Naive B cell (primary cell): Measurements from ENCODE around the gene DNASE1L2. TPM values are rescaled to one million over a fixed set of nuclear protein-coding genes. Genes with fewer than 3 reads are reported as not detected.
"Not testable (repeated sequence)": the region's sequence is repeated elsewhere in the genome, so short reads cannot be mapped to it uniquely, and the experiment has no call there.

Experiments
- ATAC-seq, 2 donors: fragments of 150-1000 bp; cut with Tn5 transposase; 2 replicates each; pipeline ENCODE4 v1.10.0; 2021; ENCODE audit warnings: low read depth in 2 of 2, mild to moderate bottlenecking in 2 of 2, moderate library complexity in 2 of 2
- DNase-seq: peaks from one replicate; pipeline ENCODE4 v3.0.0; 2022
- H3K27ac Mint-ChIP-seq, 6 donors: one replicate each; pipeline ENCODE4 v1.8.0; 2020 to 2022; ENCODE audit warnings: mild to moderate bottlenecking in 6 of 6, mixed read lengths in 6 of 6, moderate library complexity in 5 of 6, inconsistent platforms in 2 of 6
- H3K27me3 Mint-ChIP-seq, 3 donors: one replicate each; pipeline ENCODE4 v1.8.0; 2021 to 2022; ENCODE audit warnings: mixed read lengths in 3 of 3, mild to moderate bottlenecking in 1 of 3
- H3K36me3 Mint-ChIP-seq, 2 donors: one replicate each; pipeline ENCODE4 v1.8.0; 2020 to 2022; ENCODE audit warnings: mixed read lengths in 2 of 2, inconsistent platforms in 1 of 2, mild to moderate bottlenecking in 1 of 2
- H3K4me1 Mint-ChIP-seq, 3 donors: one replicate each; pipeline ENCODE4 v1.8.0; 2020 to 2022; ENCODE audit warnings: mixed read lengths in 3 of 3, inconsistent platforms in 1 of 3, mild to moderate bottlenecking in 1 of 3, moderate library complexity in 1 of 3
- H3K4me3 Mint-ChIP-seq, 8 donors: one replicate each; pipeline ENCODE4 v1.8.0; 2020 to 2022; ENCODE audit warnings: mild to moderate bottlenecking in 8 of 8, mixed read lengths in 8 of 8, moderate library complexity in 8 of 8, inconsistent platforms in 2 of 8
- H3K9me3 Mint-ChIP-seq, 7 donors: one replicate each; pipeline ENCODE4 v1.8.0; 2020 to 2022; ENCODE audit warnings: mixed read lengths in 7 of 7, mild to moderate bottlenecking in 5 of 7, inconsistent platforms in 2 of 7, moderate library complexity in 1 of 7
- polyA plus RNA-seq, 6 donors: library from polyadenylated mRNA; unstranded; fragments of 300-500 nt; fragmentation: Illumina TruSeq; gene quantifications; one replicate each; pipeline ENCODE4 v1.2.3, GENCODE V29; 2021; ENCODE audit warnings: low read depth in 6 of 6

DNASE1L2 gene
- polyA plus RNA-seq, 6 donors from 2014 or later = 0.30 TPM; not detected in 5

GRCh38 chr16:2258530-2258929 is 22.3 kb downstream of the DNASE1L2 start:
- not testable (repeated sequence) for H3K27me3 Mint-ChIP-seq, DNase-seq, ATAC-seq, H3K4me3 Mint-ChIP-seq, H3K27ac Mint-ChIP-seq, H3K9me3 Mint-ChIP-seq
- Mint-ChIP-seq H3K36me3 (peaks cover 10 to 17% of the 10 kb centered on the region in 2 donors), H3K4me1 (peaks cover 5 to 11% (median 6%) of the 10 kb centered on the region in 3 donors)

GRCh38 chr16:2260250-2260649 is 24.0 kb downstream of the DNASE1L2 start:
- no peaks in the 10 kb centered on the region for H3K9me3 Mint-ChIP-seq
- H3K27ac Mint-ChIP-seq = no peak overlapping the region
- H3K36me3 Mint-ChIP-seq = peaks cover 10 to 17% of the 10 kb centered on the region in 2 donors
- ATAC-seq = no peak
- H3K27me3 Mint-ChIP-seq = no peaks in the 10 kb centered on the region
- no peak overlapping the region for H3K4me3 Mint-ChIP-seq
- H3K4me1 Mint-ChIP-seq = peaks cover 8 to 25% (median 15%) of the 10 kb centered on the region in 3 donors
- no peak for DNase-seq

- Mint-ChIP-seq H3K27ac (peak overlapping the region in 1 of 6 donors; percentile 39), H3K36me3 (peaks cover 0 to 11% of the 10 kb centered on the region in 2 donors), H3K4me1 (peaks cover 16 to 41% (median 29%) of the 10 kb centered on the region in 3 donors), H3K4me3 (peak overlapping the region in 2 of 8 donors; percentile 5 to 62)
- H3K9me3 Mint-ChIP-seq, DNase-seq, H3K27me3 Mint-ChIP-seq, ATAC-seq: not testable (repeated sequence)
These were observed 26.8 kb downstream of the DNASE1L2 start for GRCh38 chr16:2263026-2263425.

GRCh38 chr16:2266887-2267286 is 30.6 kb downstream of the DNASE1L2 start:
- not testable (repeated sequence) for H3K36me3 Mint-ChIP-seq, ATAC-seq, H3K9me3 Mint-ChIP-seq, DNase-seq, H3K27me3 Mint-ChIP-seq
- H3K4me1 Mint-ChIP-seq = peaks cover 24 to 49% (median 43%) of the 10 kb centered on the region in 3 donors
- H3K27ac Mint-ChIP-seq = peak overlapping the region; percentile 78 to 99 (median 92)
- H3K4me3 Mint-ChIP-seq = peak overlapping the region; percentile 93 to 98 (median 96)

GRCh38 chr16:2267505-2267912 is 31.3 kb downstream of the DNASE1L2 start:
- DNase-seq, H3K36me3 Mint-ChIP-seq, H3K27me3 Mint-ChIP-seq, H3K9me3 Mint-ChIP-seq: not testable (repeated sequence)
- Mint-ChIP-seq H3K27ac (peak overlapping the region; percentile 98 to 100 (median 98)), H3K4me1 (peaks cover 24 to 49% (median 43%) of the 10 kb centered on the region in 3 donors), H3K4me3 (peak overlapping the region; percentile 93 to 98 (median 96))
- ATAC-seq = peak; percentile 59 to 62

GRCh38 chr16:2267913-2268666 is 31.8 kb downstream of the DNASE1L2 start, which contains the start of gene RNPS1:
Gene RNPS1, minus strand, starts transcription at chr16:2268126. Its CDS starts 3,483 bp downstream, at chr16:2264643.
- Mint-ChIP-seq H3K27me3 (no peaks in the 10 kb centered on the region), H3K4me1 (peaks cover 24 to 51% (median 43%) of the 10 kb centered on the region in 3 donors), H3K27ac (peak within 1 kb of the TSS; percentile 98 to 100 (median 98)), H3K36me3 (no peaks in the 10 kb centered on the region), H3K4me3 (peak within 1 kb of the TSS; percentile 93 to 98 (median 96)), H3K9me3 (no peaks in the 10 kb centered on the region)
- DNase-seq (peak; percentile 98), ATAC-seq (peak; percentile 86 to 87)

GRCh38 chr16:2270070-2270462 is 33.8 kb downstream of the DNASE1L2 start:
- H3K27me3 Mint-ChIP-seq = no peaks in the 10 kb centered on the region
- H3K4me1 Mint-ChIP-seq = peaks cover 22 to 35% (median 34%) of the 10 kb centered on the region in 3 donors
- H3K27ac Mint-ChIP-seq = peak overlapping the region in 1 of 6 donors; percentile 19
- H3K9me3 Mint-ChIP-seq = no peaks in the 10 kb centered on the region
- no peaks in the 10 kb centered on the region for H3K36me3 Mint-ChIP-seq
- H3K4me3 Mint-ChIP-seq = peak overlapping the region in 6 of 8 donors; percentile 29 to 98 (median 95)
- DNase-seq (no peak), ATAC-seq (no peak)

- ATAC-seq (no peak), DNase-seq (no peak)
- H3K9me3 Mint-ChIP-seq = no peaks in the 10 kb centered on the region
- H3K27me3 Mint-ChIP-seq = no peaks in the 10 kb centered on the region
- H3K4me3 Mint-ChIP-seq = peak overlapping the region in 2 of 8 donors; percentile 41 to 56
- H3K27ac Mint-ChIP-seq = peak overlapping the region in 2 of 6 donors; percentile 23 to 29
- peaks cover 17 to 29% (median 26%) of the 10 kb centered on the region in 3 donors for H3K4me1 Mint-ChIP-seq
- no peaks in the 10 kb centered on the region for H3K36me3 Mint-ChIP-seq
These were observed 34.6 kb downstream of the DNASE1L2 start for GRCh38 chr16:2270588-2271470.

GRCh38 chr16:2271848-2272461 is 35.7 kb downstream of the DNASE1L2 start:
- Mint-ChIP-seq H3K9me3 (no peaks in the 10 kb centered on the region), H3K27me3 (no peaks in the 10 kb centered on the region), H3K36me3 (no peaks in the 10 kb centered on the region), H3K4me1 (peaks cover 12 to 19% (median 15%) of the 10 kb centered on the region in 3 donors), H3K4me3 (no peak overlapping the region), H3K27ac (no peak overlapping the region)
- ATAC-seq = no peak
- no peak for DNase-seq

GRCh38 chr16:2273484-2273883 is 37.2 kb downstream of the DNASE1L2 start:
- ATAC-seq = no peak
- Mint-ChIP-seq H3K36me3 (no peaks in the 10 kb centered on the region), H3K9me3 (no peaks in the 10 kb centered on the region), H3K4me1 (peaks cover 7 to 11% (median 11%) of the 10 kb centered on the region in 3 donors), H3K27ac (no peak overlapping the region), H3K27me3 (no peaks in the 10 kb centered on the region), H3K4me3 (no peak overlapping the region)
- DNase-seq = no peak

- no peaks in the 10 kb centered on the region for H3K27me3 Mint-ChIP-seq
- no peak overlapping the region for H3K4me3 Mint-ChIP-seq
- ATAC-seq (no peak), DNase-seq (no peak)
- H3K4me1 Mint-ChIP-seq = peaks cover 7 to 11% (median 11%) of the 10 kb centered on the region in 3 donors
- no peaks in the 10 kb centered on the region for H3K9me3 Mint-ChIP-seq
- no peaks in the 10 kb centered on the region for H3K36me3 Mint-ChIP-seq
- no peak overlapping the region for H3K27ac Mint-ChIP-seq
These were observed 37.7 kb downstream of the DNASE1L2 start for GRCh38 chr16:2273931-2274330.

- no peak for ATAC-seq
These were observed 39.5 kb downstream of the DNASE1L2 start for GRCh38 chr16:2275476-2276367.

More at GRCh38 chr16:2275476-2276367, 39.5 kb downstream of the DNASE1L2 start:
- no peaks in the 10 kb centered on the region for H3K9me3 Mint-ChIP-seq
- H3K4me1 Mint-ChIP-seq = peaks cover 0 to 5% (median 0%) of the 10 kb centered on the region in 3 donors
- DNase-seq = no peak
- no peaks in the 10 kb centered on the region for H3K36me3 Mint-ChIP-seq
- no peaks in the 10 kb centered on the region for H3K27me3 Mint-ChIP-seq
- H3K27ac Mint-ChIP-seq = no peak overlapping the region
- no peak overlapping the region for H3K4me3 Mint-ChIP-seq
